Endodermal cell (in vitro differentiated cells): ENCODE results near the gene GNA12. TPM values are rescaled to one million over a fixed set of nuclear protein-coding genes. Genes with fewer than 3 reads are reported as not detected.

Experiments used
- DNase-seq: peaks from one replicate; pipeline ENCODE4 v3.0.0-alpha.2; 2017
- H3K27ac ChIP-seq: 2 replicates; pipeline ENCODE4 v1.5.1; 2013; ENCODE audit warnings: mild to moderate bottlenecking, low read depth, low read length, moderate library complexity
- H3K27me3 ChIP-seq: 2 replicates; pipeline ENCODE4 v1.6.1; 2013; ENCODE audit warnings: mild to moderate bottlenecking, low read length, moderate library complexity; ENCODE audit not compliant: insufficient read depth, control insufficient read depth, poor library complexity, severe bottlenecking
- H3K36me3 ChIP-seq: 2 replicates; pipeline ENCODE4 v1.7.0; 2013; ENCODE audit warnings: mild to moderate bottlenecking, low read length, moderate library complexity; ENCODE audit not compliant: control insufficient read depth, insufficient read depth
- H3K4me1 ChIP-seq: one replicate; pipeline ENCODE4 v1.7.0; 2013; ENCODE audit warnings: low read length; ENCODE audit not compliant: control insufficient read depth, insufficient read depth
- H3K4me3 ChIP-seq: 2 replicates; pipeline ENCODE4 v1.5.1; 2013; ENCODE audit warnings: mild to moderate bottlenecking, low read length, moderate library complexity
- H3K9ac ChIP-seq: 2 replicates; pipeline ENCODE4 v1.6.1; 2013; ENCODE audit warnings: mild to moderate bottlenecking, low read length, moderate library complexity; ENCODE audit not compliant: poor library complexity, severe bottlenecking; ENCODE audit errors: extremely low read depth
- H3K9me3 ChIP-seq: 2 replicates; pipeline ENCODE4 v1.6.1; 2013; ENCODE audit warnings: mild to moderate bottlenecking, low read length, moderate library complexity; ENCODE audit not compliant: control insufficient read depth
- H3K27ac Mint-ChIP-seq: 2 replicates; pipeline ENCODE4 v1.8.0; 2020; ENCODE audit warnings: mixed read lengths
- H3K27me3 Mint-ChIP-seq: 2 replicates; pipeline ENCODE4 v1.8.0; 2021; ENCODE audit warnings: mild to moderate bottlenecking, mixed read lengths; ENCODE audit not compliant: insufficient read depth
- H3K36me3 Mint-ChIP-seq: 2 replicates; pipeline ENCODE4 v1.8.0; 2020; ENCODE audit warnings: low read depth, mixed read lengths
- H3K4me1 Mint-ChIP-seq: 2 replicates; pipeline ENCODE4 v1.8.0; 2020; ENCODE audit warnings: mixed read lengths
- H3K4me3 Mint-ChIP-seq: 2 replicates; pipeline ENCODE4 v1.8.0; 2020; ENCODE audit warnings: mild to moderate bottlenecking, moderate library complexity, mixed read lengths
- H3K9me3 Mint-ChIP-seq: 2 replicates; pipeline ENCODE4 v1.8.0; 2020; ENCODE audit warnings: mild to moderate bottlenecking, mixed read lengths
- WGBS, 2 experiments: methylation state at CpG; one replicate each; pipeline versions ENCODE4 v1.1.5 to v1.1.7; 2013; ENCODE audit warnings: missing lambda C conversion rate in 2 of 2, mixed read lengths in 1 of 2; ENCODE audit not compliant: insufficient coverage in 1 of 2, insufficient read length in 1 of 2; 5-methylcytosine and 5-hydroxymethylcytosine counted together
- total RNA-seq, 2 donors: library from RNA; stranded (reverse); fragmentation: NEBNext Ultra II Directional in 1 of 2; extraction: Animal tissue kit (Norgen Biotek cat#: 25700) in 1 of 2; gene quantifications; 2 replicates in 1 of 2; 3 replicates in 1 of 2; pipeline ENCODE4 v1.2.1, GENCODE V29; 2021
- TF ChIP-seq, protein P1 (sequence below): fragments of 200-600 bp; sonication (generic); conservative IDR thresholded peaks from 2 replicates; pipeline ENCODE4 v1.5.0; 2021; ENCODE audit warnings: antibody characterized with exemption, mild to moderate bottlenecking

Gene GNA12
- total RNA-seq, 2 donors from 2014 or later: 55.0 to 64.7 TPM

DNA sequence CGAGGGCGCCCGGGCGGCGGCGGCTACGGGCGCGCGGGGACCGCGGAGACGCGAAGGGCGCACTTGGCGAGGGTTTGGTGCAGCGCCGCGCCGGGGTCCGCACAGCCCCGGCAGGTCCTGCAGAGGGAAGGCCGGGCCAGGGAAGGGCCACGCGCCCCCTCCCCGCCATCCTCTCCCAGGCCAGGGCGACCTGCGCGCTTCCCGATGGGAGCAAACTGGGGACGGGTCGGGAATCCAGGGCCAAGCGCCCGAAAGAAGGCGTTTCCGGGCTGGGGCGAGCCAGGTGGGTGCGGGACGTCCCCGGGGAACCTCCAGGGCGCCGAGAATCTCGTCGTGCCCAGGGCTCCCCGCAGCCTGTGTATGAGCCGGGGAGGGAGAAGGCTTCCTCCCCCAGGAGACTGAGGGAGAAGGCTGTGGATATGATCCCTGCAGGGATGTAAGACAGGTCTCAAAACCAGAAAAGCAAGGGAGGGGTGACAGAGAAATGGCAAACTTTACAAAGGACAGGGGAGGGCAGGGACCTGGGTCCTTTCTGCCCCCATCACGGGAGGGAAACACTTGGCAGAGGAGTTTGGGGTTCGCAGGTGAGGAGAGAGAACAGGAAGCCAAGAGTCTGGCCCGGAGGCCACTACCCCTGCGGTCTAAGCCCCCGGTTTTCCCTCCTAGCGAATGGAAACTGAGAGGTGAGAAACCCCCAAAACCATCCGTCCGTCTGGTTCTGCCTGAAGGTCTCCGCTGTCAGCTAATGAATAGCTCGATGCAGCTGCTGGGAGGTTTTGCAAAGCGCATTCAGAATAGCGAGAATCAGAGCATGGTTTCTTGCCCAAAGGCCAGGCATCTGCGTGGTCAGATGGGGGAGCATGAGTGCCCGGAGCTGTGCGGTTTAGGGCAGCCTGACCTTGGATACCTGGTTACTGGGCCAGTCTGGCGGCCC is 155.4 kb downstream of the GNA12 start:
- WGBS, 2 experiments: 20 to 27% methylated on average over 52 to 62 of the region's 62 CpGs
- H3K27me3 ChIP-seq: peaks cover 43% of the 10 kb centered on the region
- no peak overlapping the region for H3K27ac Mint-ChIP-seq

DNA sequence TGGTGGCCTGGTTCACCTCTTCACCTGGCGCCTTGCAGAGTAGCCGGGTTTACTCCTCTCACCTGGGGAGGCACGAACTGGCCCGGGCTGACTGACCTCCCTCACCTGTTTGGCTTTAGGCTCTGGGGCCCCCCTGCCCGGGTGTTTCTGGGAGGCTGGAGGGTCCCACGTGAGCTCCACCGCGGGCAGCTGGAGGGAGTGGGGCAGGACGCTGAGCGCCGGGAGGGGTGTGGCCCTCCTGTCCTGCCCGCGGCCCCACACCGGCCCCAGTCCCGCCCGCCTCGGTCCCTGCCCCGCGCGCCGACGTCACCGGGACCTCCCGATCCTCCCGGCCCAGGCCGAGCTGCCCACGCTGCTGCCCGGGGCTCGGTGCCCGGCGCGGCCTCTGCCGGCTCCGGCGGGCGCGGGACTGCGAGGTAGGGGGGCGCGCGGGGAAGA is 156.2 kb downstream of the GNA12 start, which contains the start of gene AMZ1:
AMZ1 (plus strand) TSS at position 322 of the 438 bp plus-strand sequence. CDS start 12,250 bp downstream, outside the sequence.
- no peaks in the 10 kb centered on the region for H3K9me3 ChIP-seq
- no peaks in the 10 kb centered on the region for H3K36me3 ChIP-seq
- peaks cover 2% of the 10 kb centered on the region for H3K9me3 Mint-ChIP-seq
- 10 to 11% methylated on average over 2 to 41 of the region's 41 CpGs for WGBS, 2 experiments
- DNase-seq: peak; percentile 75
- H3K27me3 Mint-ChIP-seq: peaks cover 41% of the 10 kb centered on the region
- H3K4me3 ChIP-seq: no peak within 1 kb of the TSS
- no peaks in the 10 kb centered on the region for H3K4me1 ChIP-seq
- no peak within 1 kb of the TSS for H3K9ac ChIP-seq
- peaks cover 6% of the 10 kb centered on the region for H3K4me1 Mint-ChIP-seq
- H3K27ac ChIP-seq: no peak within 1 kb of the TSS
- H3K4me3 Mint-ChIP-seq: peak within 1 kb of the TSS; percentile 51
- TF ChIP-seq, protein P1, sequence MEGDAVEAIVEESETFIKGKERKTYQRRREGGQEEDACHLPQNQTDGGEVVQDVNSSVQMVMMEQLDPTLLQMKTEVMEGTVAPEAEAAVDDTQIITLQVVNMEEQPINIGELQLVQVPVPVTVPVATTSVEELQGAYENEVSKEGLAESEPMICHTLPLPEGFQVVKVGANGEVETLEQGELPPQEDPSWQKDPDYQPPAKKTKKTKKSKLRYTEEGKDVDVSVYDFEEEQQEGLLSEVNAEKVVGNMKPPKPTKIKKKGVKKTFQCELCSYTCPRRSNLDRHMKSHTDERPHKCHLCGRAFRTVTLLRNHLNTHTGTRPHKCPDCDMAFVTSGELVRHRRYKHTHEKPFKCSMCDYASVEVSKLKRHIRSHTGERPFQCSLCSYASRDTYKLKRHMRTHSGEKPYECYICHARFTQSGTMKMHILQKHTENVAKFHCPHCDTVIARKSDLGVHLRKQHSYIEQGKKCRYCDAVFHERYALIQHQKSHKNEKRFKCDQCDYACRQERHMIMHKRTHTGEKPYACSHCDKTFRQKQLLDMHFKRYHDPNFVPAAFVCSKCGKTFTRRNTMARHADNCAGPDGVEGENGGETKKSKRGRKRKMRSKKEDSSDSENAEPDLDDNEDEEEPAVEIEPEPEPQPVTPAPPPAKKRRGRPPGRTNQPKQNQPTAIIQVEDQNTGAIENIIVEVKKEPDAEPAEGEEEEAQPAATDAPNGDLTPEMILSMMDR: no peak
- peaks cover 43% of the 10 kb centered on the region for H3K27me3 ChIP-seq
- H3K36me3 Mint-ChIP-seq: no peaks in the 10 kb centered on the region
- no peak within 1 kb of the TSS for H3K27ac Mint-ChIP-seq

More for the DNA sequence above, 155.4 kb downstream of the GNA12 start:
- no peak overlapping the region for H3K4me3 ChIP-seq
- no peak overlapping the region for H3K27ac ChIP-seq
- no peaks in the 10 kb centered on the region for H3K36me3 ChIP-seq
- H3K36me3 Mint-ChIP-seq: no peaks in the 10 kb centered on the region
- H3K9ac ChIP-seq: no peak overlapping the region
- DNase-seq: peak; percentile 73
- TF ChIP-seq, protein P1: no peak
- H3K9me3 ChIP-seq: no peaks in the 10 kb centered on the region
- H3K27me3 Mint-ChIP-seq: peaks cover 40% of the 10 kb centered on the region
- H3K4me1 ChIP-seq: no peaks in the 10 kb centered on the region
- H3K4me3 Mint-ChIP-seq: peak overlapping the region; percentile 51
- H3K9me3 Mint-ChIP-seq: no peaks in the 10 kb centered on the region
- H3K4me1 Mint-ChIP-seq: peaks cover 6% of the 10 kb centered on the region

DNA sequence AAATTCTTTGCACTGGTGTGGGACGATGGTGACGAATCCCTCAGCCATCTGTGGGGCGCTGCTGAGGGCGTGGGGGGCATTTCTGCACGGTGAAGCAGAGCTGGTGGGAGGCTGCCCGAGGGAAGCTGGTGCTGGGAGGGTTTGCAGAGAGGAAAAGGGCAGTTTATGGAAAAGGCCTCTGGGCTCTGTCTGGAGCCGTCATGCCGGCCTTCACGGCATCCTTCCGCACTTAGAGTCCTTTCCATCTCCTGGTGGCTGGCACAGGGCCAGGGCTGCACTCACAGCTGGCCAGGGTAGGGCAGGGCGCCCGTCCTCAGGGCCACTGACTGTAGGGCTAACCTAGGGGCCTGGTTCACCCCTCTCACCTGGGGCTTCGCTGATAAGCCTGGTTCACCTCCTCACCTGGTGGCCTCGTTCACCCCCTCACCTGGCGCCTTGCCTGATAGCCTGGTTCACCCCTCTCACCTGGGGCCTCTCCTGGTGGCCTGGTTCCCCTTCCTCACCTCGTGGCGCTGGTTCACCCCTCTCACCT is 156.7 kb downstream of the GNA12 start:
- TF ChIP-seq, protein P1: no peak
- no peaks in the 10 kb centered on the region for H3K4me1 ChIP-seq
- no peaks in the 10 kb centered on the region for H3K36me3 ChIP-seq
- H3K9ac ChIP-seq: no peak overlapping the region
- no peaks in the 10 kb centered on the region for H3K9me3 ChIP-seq
- Mint-ChIP-seq H3K27me3 (peaks cover 41% of the 10 kb centered on the region), H3K27ac (no peak overlapping the region), H3K36me3 (no peaks in the 10 kb centered on the region), H3K4me1 (peaks cover 6% of the 10 kb centered on the region), H3K4me3 (peak overlapping the region; percentile 28), H3K9me3 (peaks cover 2% of the 10 kb centered on the region)
- H3K27ac ChIP-seq: no peak overlapping the region
- no peak overlapping the region for H3K4me3 ChIP-seq
- DNase-seq: no peak
- whole genome bisulfite sequencing, 2 experiments: 79 to 85% methylated on average over 13 to 17 of the region's 17 CpGs
- H3K27me3 ChIP-seq: peaks cover 43% of the 10 kb centered on the region
